GM19238 (cell line): ENCODE data around the gene MCAM.
A peak's percentile ranks its signal among the peaks of the same experiment; 100 is the strongest.

ENCODE experiments used
- DNase-seq: peaks from one replicate; pipeline ENCODE4 v3.0.0; 2011; ENCODE audit warnings: low spot score; ENCODE audit not compliant: insufficient read length

The MCAM gene

DNA sequence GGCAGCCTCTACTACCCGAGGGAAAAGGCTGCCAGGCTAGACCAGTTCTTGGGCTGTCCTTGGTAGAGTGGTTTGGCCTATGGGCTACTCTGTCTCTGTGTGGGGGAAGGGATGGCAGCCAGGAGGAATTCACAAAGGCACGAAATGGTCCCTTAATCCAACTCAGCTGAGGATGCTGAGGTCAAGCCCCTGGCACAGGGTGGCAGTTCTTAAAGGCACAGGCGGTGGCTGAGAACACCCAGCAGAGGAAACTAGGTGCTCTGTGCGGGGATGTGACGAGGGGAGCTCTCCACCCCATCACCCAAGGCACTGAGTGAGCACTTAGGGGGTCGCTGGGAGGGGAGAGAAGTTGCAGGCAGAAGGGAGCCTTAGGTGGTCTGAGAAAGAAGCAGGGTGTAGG is 29.7 kb upstream of the MCAM start, which contains the start of gene MFRP:
TSS of gene MFRP (minus strand) at position 101 of the 400 bp plus-strand sequence. CDS start 192 bp downstream, outside the sequence.
- no peak for DNase-seq

DNA sequence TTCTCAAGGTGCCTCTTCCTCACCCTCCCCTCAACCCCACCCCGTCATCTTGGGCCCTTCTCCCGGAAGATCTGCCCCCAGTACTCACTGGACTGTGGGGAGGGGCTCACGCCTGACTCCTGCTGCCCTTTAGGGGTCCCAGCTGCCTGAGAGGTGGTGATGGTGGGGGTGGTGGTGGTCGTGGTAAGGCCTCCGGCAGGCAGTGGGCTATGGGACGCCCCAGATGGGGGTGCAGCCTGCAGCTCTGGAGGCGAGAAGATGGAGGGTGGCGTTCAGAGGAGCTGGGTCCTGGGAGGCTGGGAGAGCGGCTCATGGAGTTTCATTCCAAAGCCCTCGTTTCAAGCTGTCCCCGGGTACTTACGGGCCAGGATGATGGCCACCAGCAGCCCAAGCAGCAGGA is 28.8 kb upstream of the MCAM start:
- DNase-seq, result no peak

DNA sequence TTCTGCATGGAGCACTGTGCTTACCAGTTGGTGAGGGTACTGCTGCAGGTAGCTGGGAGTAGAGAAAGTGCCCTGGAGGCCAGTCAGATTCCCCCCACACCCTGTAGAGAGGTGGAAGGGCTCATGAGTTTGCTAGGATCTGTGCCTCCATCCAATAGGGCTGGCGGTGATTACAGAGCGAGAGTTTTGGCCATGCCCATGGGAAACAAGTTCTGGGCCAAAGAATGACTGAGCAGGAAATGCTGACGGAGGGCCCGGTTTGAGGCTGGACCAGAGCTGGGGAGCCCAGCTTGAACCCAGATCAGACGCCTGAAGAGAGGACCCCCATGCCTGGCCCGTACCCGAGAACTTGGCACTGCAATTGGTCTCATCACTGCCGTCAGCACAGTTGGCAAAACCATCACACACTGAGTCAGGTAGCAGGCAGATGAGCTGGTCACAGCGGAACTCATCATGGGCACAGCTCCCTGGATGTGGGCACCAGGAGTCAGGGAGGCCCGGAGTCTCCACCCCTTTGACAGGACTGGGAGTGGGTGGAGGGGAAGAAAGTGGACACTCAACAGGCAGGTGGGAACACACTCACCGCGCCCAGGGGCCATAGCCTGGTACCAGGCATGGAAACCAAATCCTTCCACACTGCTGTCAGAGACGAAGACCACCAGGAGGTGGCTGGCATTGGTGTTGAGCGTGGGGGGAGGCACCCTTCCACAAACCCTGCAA is 27.5 kb upstream of the MCAM start:
- DNase-seq, result no peak

DNA sequence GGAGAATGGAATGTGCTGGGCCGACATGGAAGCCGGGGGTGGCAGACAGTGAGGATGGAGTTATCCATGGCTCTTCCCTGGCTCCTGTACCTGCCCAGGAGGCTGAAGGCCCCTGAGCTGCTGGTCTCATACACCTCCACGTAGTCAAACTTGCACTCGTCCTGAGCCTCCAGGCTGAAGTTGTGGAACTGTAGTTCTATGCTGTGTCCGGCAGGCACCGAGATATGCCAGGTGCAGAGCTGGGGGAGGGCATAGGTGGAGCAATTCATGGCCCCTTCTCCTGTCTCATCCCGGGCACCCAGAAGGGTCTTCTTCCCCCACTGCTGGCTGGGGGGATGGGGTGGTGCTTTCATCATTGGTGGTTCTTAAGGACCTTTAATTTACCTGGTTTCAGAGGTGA is 26.8 kb upstream of the MCAM start:
- no peak for DNase-seq

DNA sequence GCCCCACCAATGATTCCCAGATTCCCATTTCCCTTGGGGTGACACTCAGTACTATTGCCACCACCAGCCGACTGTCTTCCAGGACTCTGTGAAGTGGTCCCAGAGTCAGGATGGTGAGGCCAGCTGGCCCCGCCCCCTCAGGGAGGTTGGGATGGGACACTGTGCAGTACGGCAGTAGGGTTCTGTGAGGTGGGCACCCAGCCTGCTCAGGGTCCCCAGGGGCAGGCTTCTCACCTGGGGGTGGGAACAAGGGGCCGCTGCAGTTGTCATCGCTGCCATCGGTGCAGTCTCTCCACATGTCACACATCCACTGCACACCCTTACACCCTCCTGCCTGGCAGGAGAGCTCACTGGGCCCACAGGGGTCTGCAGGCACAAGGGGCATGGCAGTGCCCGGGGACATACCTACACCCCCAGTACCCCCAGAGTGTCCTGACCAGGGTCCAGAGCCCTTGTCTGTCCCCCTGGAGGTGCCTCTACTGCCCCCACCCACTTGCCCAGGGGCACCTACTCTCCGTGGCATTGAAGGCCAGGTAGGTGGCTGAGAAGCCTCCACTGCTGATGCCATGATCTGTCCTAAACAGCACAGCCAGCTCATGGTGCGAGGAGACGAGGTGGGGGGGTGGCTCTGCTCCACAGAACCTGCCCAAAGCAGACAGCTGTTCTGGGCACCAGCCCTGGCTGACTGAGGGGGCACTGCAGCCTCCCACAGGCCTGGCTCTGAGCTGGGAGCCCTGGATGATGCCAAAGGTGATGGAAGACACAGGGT is 25.6 kb upstream of the MCAM start:
- no peak for DNase-seq

DNA sequence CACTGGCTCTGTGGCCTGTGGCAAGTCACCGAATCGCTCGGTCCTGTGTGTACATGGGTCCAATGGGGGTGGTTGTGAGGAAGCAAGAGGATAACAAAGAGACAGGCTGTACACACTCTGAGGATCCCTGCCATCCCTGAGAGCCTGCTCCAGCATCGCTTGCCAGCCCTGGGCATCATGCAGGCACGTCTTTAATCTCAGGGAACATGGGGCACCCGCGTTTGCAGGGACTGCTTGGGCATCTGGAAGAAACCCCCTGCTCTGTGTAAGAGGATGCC is 25.0 kb upstream of the MCAM start:
- DNase-seq, result no peak

DNA sequence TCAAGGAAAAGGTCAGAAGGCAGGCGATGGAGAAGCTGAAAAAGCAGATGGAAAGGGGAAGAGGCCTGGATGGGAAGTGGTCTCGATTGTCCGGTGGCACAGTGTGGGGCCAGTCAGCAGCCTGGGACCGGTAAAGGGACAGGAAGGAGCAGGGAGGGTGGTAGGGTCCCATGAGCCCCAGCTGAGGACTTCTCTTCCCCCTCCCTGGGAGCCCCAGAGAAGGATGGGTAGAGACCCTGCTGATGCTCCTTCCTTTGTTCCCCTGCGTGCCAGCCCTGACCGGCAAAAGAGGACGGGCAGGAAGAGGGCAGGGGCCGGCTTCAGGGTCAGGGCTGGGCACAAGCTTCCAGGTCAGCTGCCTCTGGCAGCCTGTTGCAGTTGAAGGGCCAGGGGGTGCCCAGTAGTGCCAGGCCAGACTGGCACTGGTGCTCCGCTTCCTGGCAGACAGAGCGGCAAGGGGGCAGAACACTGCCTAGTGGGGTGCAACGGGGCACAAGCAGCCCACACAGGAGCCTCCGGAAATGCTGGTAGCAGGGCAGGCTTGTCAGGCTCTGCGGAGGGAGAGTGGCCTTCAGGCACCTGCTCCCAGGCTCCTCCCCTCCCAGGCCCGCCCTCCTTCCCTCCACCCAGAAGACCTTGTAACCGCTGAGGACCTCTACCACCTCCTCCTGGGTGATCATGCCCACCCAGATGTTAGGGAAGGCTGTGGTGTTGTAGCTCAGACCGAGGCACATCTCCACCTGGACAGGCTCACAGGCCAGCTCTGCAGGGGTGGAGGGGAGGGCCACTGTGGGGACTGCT is 24.5 kb upstream of the MCAM start:
- no peak for DNase-seq

DNA sequence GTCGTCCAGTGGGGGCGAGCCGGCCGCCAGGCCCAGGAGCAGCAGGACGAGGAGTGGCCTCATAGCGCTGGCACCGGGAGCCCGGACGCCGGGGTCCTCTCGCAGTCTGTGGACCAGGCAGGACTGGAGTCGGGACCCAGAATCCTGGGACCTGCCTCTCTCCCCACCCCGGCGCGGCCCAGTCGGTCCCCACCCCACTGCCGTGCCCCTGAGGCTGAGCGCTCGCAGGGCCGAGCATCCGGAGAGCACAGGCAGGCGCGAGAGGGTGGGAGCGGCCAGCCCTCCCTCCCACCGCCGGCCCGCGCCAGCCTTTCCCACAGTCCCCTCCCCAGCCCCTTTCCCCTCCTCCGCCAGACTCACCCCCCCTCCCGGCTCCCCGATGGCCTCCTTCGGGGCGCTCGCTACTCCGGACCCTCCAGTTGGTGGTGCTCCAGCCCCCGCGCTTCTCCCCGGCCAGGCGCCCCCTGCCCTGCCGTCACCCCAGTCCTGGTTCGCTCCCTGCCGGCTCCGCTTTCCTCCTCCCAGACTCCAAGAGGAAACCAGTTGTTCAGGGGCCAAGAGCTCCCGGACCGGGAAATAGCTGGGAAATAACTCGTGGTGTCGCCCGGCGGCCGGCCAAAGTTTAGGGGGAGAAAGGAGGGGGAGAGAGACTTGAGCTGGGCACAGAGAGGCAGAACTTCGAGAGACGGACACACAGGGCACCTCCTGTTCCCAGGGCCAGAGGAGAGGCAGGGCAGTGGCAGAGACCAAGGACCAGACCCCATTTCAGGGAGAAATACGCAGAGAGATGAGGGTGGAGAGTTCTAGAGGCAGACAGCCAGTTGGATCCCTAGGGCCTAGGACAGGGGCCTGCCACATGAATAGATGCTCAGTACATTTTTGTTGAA is 23.6 kb upstream of the MCAM start, which contains the start of gene C1QTNF5:
TSS of gene C1QTNF5 (minus strand) at position 549 of the 887 bp plus-strand sequence. CDS start at position 63, 486 bp downstream.
- no peak for DNase-seq

DNA sequence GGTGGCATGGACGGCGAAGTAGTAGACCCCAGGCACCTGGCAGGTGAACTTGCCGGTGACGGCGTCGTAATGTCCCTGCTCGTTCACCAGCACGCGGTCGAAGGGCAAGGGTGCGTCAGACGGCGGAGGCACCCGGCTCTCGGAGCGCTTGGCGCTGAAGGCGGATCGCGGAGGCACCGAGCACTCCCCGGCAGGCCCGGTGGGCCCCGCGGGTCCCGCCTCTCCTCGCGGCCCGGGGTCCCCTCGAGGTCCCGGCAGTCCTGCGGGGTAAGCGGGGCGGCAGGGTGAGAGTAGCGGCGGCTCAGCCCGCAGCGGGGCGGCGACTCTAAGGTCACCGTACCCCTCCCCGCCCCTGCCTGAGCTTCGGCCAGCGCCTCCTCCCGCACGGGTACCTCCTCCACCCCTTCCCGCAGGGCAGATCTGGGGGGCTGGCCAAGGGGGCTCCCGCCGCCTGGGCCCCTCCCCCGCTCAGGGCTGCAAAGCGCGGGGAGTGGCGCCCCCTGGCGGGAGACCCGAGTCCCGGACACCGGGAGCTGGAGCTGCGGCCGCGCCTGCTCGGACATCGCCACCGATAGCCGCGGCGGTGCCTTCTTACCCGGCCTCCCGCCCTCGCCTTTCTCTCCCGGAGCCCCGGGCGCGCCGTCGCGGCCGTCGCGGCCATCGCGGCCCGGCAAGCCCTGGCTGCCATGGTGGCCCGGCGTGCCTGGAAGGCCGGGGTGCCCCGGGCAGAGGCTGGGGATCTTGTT is 22.8 kb upstream of the MCAM start:
- DNase-seq, result no peak

DNA sequence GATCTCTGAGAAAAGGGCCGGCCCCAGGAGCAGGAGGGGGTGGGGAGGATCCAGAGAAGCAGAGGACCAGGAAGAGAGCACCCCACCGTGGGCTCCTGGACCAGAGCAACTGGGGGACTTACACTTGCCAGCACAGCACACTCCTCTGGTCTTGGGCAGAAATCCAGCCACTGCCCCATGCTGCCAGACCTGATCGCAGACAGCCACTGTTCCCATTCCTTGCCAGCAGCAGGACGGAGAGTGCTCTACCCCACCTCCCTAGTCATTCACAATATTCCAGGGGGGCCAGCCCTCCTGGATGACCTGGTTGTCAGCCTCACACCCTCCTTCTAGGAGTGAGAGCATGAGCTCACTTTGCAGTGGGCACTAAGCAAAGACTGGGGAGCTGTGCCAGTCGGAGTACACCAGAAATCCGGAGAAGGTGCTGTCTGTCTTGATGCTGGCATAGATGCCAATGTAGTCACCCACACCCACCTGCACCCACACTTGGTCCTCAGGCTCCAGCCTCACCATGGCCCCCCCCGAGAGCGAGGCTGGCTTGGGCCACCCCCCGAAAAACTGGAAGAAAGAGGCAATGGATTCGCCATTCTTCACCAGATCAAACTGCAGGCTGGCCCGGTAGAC is 22.1 kb upstream of the MCAM start:
- no peak for DNase-seq

DNA sequence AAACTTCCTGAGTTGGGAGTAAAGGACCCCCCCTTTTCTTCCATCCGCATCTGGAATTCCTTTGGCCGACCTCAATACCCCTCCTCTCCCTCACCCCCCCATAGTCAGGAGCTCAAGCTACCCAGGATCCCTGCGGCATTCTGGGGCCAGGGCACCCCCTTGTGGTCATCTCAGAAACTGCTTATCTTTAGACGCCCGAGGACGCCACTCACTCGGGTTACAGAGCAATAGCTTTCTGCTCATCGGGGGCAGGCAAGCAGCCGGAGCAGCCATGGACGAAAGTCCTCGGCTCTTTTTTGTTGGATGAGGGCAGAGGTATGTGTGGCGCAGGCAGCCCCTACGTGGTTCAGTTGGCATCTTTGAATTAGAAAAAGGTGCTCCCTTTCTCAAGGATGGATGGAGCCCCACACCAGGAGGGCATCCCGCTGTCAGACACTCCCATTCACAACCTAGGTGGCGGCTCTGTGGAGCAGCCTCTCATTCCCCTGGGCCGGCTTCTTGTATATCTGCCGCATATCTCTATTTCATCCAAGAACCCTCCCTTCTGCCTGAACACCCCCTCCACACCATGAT is 21.5 kb upstream of the MCAM start:
- peak; percentile 84 for DNase-seq

DNA sequence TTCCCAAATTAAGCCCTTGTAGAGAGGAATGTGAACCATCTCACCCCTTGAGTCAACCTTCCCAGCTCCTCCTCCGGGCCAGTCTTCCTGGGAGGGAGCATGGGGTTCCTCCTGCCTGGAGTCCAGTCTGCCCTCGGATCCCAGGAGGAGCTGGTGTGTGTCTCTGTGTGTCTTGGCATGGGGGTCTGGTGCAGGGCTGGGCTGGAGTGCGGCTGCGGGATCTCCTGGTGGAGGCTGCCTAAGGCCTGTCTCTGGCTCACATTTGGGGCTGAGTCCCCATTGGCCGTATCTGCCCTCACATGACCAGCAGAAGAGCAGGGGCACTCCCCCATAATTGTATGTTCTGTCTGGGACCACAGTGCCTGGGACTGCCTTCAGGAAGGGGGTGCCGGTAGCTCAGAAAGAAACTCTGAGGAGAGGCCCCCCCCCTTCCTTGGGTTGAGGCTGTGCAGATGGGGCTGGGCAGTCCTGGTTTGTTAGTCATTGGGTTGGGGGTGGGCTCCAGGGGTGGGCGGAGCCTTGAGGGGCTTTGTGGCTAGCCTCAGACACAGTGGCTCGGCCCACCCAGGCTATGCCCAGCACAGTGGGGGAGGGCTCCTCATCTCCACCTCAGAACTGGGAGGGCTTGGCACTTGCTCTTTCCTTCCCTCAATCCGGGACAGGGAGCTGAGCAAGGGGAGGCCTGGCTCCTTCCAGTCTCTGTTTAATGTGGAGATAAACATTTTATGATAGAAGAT is 20.8 kb upstream of the MCAM start:
- DNase-seq, result no peak

DNA sequence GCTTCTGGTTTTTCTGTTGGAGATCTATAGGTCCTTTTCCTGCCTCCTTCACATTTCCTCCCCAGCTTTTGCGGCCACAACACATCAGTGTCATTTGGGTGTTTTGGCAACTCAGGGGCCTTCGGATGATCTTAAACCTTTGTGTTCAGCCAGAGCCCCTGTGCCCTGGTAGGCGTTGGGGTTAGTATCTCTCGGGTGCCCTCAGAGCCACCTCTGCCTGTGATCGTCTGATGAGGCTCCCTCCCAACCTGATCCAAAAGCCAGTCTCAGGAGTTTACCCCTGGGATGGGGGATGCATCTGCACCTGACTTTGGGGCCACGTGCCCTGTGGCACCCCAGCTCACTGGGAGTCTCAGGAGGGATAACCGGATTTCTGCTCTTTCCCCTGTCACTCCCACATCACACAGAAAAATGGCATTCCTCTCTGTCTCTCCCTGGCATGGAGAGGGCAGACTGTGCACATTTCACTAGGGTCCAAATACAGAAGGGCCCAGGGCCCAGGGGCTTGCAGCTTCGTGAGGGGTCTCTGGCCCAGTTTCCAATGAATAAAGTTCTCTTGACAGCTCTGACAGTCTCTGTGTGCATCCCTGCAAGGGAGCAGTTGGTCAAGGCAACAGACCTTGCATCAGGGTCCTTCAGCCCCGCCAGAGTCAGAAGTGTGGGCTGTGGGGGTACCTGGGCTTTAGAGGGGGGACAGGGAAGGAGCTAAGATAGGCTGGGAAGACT is 20.0 kb upstream of the MCAM start:
- no peak for DNase-seq

DNA sequence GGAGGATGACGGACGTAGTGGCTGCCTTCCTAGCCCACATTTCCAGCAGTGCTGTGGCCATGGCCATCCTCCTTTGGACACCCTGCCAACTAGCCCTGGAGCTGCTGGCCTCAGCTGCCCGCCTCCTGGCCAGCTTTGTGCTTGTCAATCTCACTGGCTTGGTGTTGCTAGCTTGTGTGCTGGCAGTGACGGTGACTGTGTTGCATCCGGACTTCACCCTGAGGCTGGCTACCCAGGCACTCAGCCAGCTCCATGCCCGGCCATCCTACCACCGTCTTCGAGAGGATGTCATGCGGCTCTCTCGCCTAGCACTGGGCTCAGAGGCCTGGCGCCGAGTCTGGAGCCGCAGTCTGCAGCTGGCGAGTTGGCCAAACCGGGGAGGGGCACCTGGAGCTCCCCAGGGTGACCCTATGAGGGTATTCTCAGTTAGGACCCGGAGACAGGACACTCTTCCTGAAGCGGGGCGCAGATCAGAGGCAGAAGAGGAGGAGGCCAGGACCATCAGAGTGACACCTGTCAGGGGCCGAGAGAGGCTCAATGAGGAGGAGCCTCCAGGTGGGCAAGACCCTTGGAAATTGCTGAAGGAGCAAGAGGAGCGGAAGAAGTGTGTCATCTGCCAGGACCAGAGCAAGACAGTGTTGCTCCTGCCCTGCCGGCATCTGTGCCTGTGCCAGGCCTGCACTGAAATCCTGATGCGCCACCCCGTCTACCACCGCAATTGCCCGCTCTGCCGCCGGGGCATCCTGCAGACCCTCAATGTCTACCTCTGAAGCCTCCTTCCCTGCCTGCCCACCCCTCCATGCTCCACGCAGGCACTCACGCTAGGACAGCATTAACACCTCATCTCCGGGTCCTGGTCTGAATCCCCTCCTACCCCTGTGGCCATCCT is 19.0 kb upstream of the MCAM start:
- no peak for DNase-seq

DNA sequence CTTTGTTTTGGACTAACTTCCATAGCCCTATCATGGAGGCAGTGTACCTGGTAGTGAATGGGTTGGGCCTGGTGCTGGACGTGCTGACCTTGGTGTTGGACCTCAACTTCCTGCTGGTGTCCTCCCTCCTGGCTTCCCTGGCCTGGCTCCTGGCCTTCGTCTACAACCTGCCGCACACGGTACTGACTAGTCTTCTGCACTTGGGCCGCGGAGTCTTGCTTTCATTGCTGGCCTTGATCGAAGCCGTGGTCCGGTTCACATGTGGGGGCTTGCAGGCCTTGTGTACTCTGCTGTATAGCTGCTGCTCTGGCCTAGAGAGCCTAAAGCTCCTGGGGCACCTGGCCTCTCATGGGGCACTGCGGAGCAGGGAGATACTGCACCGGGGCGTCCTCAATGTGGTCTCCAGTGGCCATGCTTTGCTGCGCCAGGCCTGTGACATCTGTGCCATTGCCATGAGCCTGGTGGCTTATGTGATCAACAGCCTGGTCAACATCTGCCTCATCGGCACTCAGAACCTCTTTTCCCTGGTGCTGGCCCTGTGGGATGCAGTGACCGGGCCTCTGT is 18.2 kb upstream of the MCAM start:
- DNase-seq, result no peak

DNA sequence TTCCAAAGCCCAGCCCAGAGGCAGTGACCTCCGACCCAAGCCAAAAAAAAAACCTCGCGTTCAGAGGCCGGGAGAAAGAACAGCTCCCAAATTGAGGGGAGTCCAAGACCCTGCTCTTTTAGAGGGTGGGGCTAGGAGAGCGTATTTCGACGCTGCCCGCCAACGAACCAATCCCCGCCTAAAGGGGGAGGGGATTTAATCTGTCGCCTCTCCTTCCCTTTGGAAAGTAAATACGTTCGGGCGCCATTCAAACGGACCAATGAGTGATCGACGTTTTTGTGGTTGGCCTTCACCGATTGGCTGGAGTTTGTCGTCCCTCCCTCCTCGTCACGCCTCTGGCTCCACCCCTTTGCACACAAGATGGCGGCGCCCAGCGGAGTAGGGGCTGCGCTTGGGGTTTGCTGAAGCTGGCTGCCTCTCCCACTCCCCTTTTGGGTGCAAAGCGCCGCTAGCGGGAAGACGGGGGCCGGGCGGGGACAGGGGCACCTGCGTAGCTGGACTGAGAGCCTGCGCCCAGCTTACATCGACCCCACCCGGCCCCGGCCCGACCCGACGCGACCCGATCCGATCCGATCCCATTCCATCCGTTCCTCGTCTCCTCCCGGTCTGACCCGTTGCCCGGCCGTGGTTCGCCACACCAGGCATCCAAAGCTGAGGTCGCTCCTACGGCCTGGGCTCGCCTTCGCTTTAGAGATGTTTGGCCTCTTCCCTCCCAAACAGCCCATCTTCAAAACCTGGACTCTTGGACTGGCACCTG is 17.4 kb upstream of the MCAM start, which contains the start of gene RNF26:
TSS of gene RNF26 (plus strand) at position 354 of the 757 bp plus-strand sequence. CDS start 596 bp downstream, outside the sequence.
- peak; percentile 99 for DNase-seq
